AG09319 (cell line): ENCODE measurements around the gene FANCI.

Source experiments
- DNase-seq: peaks from one replicate; pipeline ENCODE4 v3.0.0-alpha.2; 2010; ENCODE audit warnings: low read depth; ENCODE audit errors: extremely low read depth
- CTCF ChIP-seq: IDR thresholded peaks from 2 replicates; pipeline ENCODE4 v1.5.1; 2011; ENCODE audit warnings: low read depth, mild to moderate bottlenecking, inconsistent platforms, low read length, moderate library complexity

FANCI gene

GRCh38 chr15:89198934-89199333, 44.8 kb upstream of the FANCI start:
- TF ChIP-seq CTCF = no peak
- DNase-seq = no peak

- no peak for DNase-seq
- TF ChIP-seq CTCF = no peak
Observed at GRCh38 chr15:89199746-89200145, 44.0 kb upstream of the FANCI start.

- no peak for DNase-seq
- TF ChIP-seq CTCF = no peak
Observed at GRCh38 chr15:89200182-89200581, 43.6 kb upstream of the FANCI start.

GRCh38 chr15:89201465-89202005, 42.2 kb upstream of the FANCI start:
- no peak for DNase-seq
- TF ChIP-seq CTCF = no peak

GRCh38 chr15:89203705-89204273, 40.0 kb upstream of the FANCI start:
- no peak for DNase-seq
- no peak for TF ChIP-seq CTCF

GRCh38 chr15:89205991-89206585, 37.7 kb upstream of the FANCI start:
- TF ChIP-seq CTCF = no peak
- no peak for DNase-seq

GRCh38 chr15:89206908-89207331, 36.9 kb upstream of the FANCI start:
- peak; percentile 100 for TF ChIP-seq CTCF
- peak; percentile 15 for DNase-seq
